Measurements from ENCODE around the gene ATG2A.

The ATG2A gene

DNA sequence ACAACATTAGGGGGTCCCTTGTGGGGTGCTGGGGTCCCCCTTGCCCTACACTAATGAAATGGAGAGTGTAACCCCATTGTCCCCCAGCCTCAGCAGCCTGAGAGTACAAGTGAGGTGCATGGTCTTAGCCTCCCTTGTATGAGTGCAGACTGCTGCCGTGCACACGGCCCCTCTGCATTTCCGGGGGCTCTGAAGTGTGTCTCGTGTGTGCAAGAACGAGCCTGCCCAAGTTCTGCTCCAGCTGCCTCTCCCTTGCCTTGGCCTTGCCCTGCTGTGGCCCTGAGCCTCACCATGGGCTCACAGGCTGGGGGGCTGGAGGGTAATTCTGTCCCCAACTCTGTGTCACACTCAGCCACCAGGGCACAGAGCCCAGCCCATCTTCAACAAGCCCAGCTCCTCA is 33.4 kb downstream of the ATG2A start:
- DNase-seq: no peak

DNA sequence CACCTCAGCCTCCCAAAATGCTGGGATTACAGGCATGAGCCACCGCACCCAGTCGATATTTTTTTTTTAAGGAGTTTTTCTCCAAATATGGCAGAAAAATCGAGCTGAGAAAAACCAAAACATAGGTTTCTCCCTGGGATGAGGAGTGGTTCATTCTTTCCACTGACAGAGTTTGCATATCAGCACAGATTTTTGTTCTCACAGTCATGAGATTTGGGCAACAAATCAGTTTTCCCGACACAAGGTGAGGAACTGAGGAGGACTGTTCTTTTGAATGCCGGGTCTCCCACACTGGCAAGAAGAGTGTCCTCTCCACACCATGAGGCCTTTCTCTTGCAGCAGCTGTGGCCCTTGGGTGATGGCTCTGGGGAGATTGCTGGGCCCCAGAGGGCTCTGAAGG is 34.8 kb downstream of the ATG2A start:
- no peak for DNase-seq

DNA sequence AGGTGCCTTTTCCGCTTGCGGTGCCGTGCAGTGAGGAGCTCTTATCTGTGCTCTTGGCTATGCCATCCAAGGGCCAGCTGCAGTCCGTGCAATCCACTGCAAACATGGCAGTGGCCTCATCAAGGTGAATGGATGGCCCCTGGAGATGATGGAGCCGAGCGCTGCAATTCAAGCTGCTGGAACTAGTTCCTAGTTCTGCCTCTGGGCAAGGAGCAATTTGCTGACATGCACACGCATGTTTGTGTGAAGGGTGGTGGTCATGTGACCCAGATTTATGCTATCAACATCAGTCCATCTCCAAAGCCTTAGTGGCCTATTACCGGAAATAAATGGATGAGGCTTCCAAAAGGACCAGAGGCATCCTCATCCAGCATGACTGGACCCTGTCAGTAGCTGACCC is 35.5 kb downstream of the ATG2A start:
- DNase-seq: no peak

- DNase-seq: no peak
These were observed 36.6 kb downstream of the ATG2A start for GRCh38 chr11:64880240-64881001.

DNA sequence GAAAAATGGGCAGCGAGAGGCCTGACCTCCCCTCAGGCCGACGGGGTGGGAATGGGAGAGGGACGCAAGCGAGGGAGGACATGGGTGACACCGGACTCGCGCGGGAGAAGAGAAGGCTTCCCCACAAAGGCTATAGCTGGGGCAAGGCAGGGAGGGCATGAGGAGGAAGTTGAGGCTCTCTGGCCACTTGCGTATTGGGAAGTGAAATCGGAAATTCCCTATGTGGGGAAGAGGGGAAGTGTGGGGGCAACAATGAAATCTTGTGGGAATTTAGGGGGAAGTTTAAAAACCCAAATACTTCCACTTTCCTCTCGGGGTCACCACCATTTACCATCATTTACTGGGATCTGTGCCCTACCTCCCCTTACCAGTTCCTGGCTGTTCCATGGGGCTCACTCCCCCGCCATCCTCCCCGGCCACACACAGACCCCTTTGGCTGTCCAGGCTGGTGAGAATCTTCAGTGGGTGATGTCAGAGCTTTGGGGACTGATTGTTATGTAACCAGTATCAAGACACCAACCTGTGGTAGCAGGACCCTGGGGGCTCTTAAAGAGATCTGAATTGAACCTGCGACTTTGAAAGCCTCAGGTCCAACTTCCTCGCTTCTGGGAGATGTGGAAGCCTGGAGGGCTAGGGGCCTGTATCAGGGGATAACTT is 37.6 kb downstream of the ATG2A start:
- DNase-seq: no peak

- DNase-seq: peak; percentile 100
These were observed 38.3 kb downstream of the ATG2A start, which contains the start of gene EHD1 for GRCh38 chr11:64878494-64879243. EHD1 (minus strand) TSS chr11:64878621; CDS start chr11:64878464, 157 bp downstream.

DNA sequence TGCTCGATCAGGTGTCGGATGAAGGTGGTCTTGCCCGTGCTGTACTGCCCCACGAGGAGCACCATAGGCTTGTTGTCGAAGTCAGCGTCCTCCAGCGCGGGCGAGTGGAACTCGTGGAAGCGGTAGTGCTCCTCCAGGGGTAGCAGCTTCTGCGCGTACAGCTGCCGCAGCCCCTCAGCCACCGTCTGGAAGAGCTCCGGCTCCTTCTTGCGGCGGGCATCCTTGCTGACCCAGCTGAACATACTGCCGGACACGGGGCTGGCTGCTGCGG is 38.9 kb downstream of the ATG2A start:
- DNase-seq: no peak

DNA sequence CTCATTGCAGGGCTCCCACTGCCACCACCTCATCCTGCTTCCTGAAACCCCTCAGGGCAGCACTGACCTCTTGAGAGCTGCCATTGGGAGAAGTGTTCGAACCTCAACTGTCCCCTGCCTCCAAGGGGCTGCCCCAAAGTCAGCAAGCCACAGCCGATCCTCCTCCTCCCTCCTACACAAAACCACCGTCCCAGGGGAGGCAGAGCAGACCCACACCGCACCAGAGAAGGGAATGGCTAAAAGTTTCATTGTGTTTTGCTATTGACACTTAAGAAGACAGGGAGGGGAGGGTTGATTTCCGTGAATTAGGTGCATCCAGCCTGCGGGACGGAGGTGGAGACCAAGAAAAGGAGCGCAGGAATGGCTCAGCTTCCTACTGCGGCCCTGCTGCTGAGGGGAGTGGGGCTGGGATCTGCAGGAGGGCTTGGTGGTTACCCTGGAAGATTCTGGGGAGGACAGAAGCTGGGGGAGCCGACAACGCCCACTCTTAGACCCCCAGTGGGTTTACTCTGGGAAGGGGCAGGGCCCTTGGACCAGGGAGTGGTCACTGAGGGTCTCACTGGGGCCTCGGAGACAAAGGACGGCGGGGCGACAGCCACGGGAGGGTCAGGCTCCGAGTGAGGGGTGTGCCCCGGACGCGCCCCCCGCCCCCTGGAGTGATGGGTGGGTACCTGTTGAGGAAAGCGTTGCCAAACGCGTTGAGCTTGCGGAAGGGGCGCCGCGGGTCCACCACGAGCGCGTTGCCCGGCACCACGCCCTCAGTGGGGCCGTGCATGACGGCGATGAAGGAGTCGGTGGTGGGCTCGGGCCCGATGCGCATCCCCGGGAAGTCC is 39.4 kb downstream of the ATG2A start:
- DNase-seq: peak; percentile 72

- no peak for DNase-seq
These were observed 40.1 kb downstream of the ATG2A start for GRCh38 chr11:64876835-64877341.

GRCh38 chr11:64876229-64876750 is 40.7 kb downstream of the ATG2A start:
- DNase-seq: no peak

DNA sequence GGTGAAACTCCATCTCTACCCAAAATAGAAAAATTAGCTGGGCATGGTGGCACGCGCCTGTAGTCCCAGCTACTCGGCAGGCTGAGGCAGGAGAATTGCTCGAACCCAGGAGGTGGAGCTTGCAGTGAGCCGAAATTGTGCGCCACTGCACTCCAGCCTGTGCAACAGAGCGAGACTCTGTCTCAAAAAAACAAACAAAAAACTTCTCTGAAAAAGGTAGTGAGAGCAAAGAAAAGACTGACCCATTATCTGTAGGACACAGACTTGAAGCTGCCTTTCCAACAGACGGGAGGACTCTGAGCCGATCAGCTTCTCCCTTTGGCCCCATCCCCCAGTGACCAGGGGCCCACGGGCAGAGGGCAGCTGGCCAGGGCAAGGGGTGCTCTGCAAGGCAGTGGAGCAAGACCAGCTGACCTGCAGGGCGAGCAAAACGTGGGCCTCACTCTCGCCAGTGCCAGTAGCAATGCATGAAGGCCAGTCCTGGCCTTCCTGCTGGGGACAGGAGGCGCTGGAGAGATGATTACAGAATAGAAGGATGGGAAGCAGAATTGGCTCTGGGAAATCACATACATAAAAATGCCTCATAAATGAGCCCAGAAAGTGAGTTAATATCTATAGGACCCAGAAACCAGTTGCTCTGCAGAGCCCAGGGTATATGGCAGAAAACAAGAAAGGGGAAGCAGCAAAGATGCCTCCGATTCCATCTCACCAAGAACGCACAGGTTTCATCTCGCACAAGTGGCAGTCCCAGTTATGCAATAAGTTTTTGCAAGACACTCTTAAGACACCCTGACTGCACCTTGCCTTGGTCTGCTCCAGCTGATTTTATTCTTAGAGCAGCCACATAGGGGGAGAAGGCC is 41.4 kb downstream of the ATG2A start:
- no peak for DNase-seq

DNA sequence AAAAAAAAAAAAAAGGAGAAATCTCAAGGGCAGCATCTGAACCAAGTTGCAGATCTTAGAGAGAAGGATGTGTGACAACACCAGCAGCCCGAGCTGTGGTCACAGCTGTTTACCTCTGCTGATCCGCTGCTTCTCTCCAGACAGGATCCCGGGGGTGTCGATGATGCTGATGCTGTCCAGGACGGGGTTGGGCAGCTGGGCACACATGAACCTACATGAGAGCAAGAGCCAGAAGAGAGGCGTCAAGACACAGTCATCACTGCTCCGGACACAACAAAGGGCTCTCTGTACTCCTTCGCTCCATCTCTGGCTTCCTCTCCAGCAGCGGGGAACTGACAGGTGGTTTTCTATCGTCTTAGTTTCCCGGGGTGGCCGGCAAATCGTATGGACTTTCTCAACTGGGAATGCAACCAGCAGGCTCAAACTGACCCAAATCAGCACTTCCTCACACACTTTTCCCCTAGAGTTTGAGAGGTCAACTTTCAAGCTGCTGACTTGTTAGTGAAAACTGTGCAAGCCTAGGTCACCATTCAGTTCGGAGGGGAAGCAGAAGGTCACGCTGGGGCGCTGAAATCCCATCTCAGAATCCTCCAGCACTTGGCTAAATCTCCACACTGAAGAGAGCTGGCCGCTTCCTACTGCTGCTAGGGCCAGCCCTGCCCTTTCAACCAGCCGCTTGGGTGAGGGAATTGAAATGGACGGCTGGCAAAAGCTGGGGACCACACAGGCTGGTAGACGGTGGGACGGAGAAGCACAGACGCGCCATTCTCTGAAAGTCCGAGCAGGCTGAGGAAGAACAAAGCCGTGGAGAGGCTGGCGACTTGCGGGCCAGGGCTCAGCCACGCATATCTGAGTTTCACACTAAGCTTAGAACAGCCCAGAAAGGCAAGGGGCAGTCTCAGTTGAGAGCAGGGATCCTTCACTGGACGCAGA is 42.4 kb downstream of the ATG2A start:
- no peak for DNase-seq

DNA sequence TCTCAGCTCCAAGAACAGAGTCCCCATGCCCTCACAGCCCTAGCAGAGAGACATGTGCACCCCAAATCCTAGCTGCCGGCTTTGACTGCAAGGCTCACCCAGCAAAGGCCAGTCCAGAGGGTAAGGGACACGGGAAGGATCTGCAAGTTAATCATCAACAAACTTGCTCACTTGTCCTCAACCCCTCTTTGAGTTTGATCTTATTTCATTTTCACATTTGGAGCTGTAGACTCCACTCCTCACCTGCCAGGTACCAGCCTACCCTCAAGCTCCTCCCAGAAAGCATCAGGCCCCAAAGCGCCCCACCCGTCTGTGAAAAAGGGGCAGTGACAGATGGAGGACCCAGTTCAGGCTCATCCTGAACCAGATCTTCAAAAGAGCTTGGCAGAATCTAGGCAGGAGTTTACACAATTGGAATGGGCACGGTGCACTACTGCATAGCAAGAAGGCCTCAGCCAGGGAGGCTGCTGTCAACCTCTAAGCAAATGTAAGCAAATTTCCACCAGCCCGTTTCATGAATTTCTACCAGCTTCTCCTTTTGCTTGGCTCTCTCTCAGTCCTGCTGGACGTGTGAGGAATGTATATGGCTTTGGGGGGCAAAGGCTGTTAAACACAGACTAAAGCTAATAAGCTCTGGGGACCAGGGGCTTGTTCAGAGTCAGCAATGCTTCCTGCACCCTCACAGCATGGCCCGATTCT is 44.1 kb downstream of the ATG2A start:
- DNase-seq: no peak

DNA sequence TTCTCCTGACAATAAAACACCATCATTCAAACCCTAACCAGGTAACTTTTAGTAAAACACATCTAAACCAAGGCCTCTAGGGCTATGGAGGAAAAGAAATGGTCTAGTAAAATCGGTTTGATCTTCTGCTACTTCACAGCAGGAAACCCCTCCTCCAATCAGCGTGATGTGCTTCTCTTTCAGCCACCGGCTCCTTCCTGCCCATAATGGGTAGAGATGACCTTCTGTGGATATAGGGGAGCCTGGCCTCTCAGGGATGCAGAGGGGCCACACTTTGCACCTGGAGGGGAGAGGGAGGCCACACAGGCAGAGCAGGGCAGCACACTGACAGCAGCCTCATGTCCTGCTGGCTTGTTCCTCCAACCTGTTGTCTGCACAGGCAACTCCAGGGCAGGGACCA is 45.5 kb downstream of the ATG2A start:
- no peak for DNase-seq

DNA sequence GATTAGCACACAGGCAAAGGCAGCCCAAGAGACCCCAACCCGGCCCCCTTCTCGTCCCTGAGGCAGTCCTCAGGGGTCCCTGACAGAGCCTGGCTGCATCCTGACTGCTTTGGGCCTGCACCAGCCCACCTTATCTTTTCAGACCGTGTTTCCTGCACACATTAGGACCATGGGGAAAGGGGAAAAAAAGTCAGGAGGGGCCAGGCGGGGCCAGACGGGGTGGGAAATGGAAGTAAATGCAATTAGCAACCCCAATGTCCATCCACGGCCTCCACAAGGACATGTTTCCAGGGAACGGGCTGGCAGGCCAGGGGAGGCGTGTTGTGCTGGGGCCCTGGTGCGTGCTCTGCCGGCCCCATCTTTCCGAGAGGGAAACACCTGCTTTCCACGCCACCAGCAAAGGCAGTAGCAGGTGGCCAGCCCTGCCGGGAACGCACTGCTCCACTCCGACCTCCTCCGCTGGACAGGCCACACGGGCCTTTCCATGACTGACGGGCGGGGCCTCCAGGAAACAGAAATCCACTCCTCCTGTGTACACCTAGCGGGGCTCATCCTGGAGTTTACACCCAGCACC is 46.0 kb downstream of the ATG2A start:
- no peak for DNase-seq

- DNase-seq: no peak
These were observed 46.7 kb downstream of the ATG2A start for GRCh38 chr11:64870176-64870892.

GRCh38 chr11:64869571-64870175 is 47.3 kb downstream of the ATG2A start:
- DNase-seq: no peak

GRCh38 chr11:64868904-64869570 is 48.0 kb downstream of the ATG2A start:
- DNase-seq: no peak

All from activated CD8-positive, alpha-beta memory T cell treated with anti-CD3 and anti-CD28 coated beads, Interleukin-2, amount 50 U/mL, for 48 hours (primary cell).